ENCODE measurements around the gene TLR4.

Gene TLR4

DNA sequence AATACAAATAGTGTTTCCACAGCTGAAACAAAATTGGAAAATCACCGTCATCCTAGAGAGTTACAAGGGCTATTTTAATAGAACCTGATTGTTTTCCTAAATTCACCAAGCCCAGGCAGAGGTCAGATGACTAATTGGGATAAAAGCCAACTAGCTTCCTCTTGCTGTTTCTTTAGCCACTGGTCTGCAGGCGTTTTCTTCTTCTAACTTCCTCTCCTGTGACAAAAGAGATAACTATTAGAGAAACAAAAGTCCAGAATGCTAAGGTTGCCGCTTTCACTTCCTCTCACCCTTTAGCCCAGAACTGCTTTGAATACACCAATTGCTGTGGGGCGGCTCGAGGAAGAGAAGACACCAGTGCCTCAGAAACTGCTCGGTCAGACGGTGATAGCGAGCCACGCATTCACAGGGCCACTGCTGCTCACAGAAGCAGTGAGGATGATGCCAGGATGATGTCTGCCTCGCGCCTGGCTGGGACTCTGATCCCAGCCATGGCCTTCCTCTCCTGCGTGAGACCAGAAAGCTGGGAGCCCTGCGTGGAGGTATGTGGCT, at the start of gene TLR4:
TSS of gene TLR4 (plus strand) at position 380 of the 552 bp plus-strand sequence. CDS start at position 450, 70 bp downstream.
- DNase-seq, result peak; percentile 16

DNA sequence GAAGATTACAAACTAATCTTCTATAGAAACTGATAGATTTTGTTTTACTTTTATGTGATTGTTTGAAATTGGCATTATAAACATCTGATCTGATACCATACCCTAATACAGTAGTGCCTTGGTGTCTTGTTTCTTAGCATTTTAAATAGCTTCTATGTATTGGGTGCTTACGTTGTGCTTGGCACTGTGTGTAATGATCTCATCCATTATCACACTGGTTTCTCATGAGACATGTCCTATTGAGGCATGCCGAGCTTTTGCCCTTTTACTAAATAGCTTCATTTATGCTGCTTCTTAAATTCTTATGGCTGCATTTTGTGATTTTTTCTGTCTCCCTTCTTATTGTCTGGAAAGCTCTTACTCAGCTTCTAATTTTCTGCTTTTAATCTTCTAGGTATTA, 48.2 kb upstream of the TLR4 start:
- DNase-seq, result no peak

DNA sequence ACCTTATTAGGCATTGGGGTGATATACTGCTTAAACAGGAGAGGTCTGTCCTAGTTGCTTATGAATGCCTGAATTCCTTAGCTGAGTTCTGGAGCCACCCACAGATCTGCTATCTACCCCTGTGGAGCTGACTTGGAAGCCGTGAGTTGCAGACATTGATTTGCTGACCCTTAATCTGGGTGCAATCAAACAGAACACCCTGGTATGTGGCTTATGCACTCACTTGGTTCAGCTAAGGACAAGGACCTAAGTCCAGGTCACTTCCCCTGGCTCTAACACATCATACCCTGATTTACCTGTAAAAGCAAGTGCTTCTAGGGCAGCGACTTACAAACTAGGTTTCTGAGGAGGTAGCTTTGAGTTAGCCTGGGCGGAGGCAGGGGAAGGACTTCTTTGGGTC, 41.6 kb upstream of the TLR4 start:
- no peak for DNase-seq

DNA sequence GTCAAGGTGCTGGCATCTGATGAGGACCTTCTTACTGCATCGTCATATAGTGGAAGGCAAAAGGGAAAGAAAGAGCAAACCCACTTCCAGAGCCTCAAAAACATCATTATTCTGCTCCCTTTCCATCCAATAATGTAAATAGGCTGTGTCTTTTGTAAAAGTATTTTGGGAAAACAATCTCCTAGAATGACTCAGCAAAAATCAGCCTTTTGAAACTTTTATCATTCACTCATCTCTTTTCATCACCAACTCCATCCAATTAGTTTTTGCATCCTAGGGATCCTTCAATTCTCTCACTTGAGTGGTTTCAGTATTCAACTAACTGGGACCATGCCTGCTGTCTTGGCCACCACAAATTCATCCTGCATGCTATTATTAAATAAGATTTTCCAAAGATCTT, 39.8 kb upstream of the TLR4 start:
- DNase-seq, result no peak

DNA sequence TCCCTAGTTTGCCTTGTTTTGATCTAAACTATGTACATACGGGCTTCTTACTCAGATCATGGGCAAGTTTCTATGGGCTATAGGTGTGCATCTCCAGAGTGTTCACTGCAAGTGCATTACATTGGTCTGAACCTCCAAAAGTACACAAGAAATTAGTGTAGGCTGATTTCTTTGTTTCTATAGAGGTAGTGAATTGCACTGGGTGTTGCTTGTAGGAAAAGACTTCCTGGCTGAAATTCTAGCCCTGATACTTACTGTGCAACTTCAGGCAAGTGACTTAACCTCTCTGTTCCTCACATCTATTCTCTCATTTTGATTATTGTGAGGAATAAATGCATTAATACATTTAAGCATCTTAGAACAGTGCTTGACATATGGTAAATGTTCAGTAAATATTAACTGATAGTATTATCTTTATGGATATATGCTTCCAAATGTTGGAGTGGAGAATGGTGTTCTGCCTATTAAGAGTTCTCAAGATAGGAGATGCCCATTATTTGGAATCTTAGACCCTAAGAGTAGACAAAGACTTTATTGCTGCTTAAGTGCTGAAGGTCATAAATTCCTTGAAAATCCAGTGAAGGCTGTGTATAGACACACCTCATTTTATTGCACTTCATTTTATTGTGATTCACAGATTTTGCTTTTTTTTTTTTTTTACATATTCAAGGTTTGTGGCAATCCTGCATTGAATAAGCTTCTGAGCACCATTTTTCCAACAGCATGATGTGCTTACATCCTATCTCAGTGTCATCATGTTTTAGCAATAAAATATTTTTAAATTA, 38.4 kb upstream of the TLR4 start:
- no peak for DNase-seq

DNA sequence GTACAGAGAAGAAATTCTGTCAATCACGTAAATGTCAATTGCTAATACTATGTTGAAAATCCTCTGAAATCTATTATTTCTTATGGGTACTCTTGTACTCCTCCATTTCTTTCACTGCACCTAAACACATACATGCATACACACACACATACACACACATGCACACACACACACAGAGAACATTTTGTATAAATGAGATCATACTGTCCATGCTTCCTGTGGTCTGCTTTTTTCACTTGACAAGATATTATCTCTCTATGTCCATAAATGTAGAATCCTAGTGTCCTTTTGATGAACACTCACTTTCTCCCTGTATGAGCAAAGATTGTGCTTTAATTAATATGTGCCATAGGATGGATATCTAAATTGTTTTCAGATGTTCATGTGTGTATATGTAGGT, 32.7 kb upstream of the TLR4 start:
- no peak for DNase-seq

DNA sequence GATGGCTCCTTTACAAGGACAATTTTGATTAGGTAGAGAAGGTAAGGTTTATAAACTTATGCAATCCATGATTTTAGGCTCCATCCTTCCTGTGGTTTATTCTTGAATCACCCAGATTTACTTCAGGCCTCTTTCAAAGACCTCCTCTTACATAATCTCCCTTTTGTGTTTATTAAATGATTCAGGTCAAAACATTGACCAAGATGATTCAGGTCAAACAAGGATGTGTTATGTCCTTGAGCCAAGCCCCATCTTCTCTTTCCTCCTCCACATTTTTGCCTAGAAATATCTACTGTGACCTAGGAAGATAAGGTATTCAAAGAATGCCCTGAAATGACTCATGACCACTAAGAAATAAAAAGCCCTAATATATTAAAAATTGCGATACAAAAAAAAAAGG, 31.8 kb upstream of the TLR4 start:
- DNase-seq, result no peak

DNA sequence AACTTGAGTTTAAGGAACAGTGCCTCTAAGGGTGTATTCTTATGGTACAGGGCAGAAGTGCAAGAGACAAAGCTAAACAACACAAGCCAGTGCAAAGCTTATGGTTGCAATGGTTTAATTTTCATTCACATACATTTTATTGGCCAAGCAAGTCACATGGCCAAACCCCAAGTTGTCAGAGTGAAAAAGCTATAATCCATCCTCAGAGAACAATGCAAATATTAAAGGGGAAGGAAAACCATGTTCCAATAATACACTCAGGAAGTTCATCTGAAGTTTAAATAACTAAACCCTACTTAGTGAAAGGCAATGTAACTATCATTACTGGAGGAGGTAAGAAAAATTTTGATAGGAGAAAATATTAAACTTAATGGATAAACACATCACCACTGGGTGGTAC, 26.6 kb upstream of the TLR4 start:
- DNase-seq, result no peak

DNA sequence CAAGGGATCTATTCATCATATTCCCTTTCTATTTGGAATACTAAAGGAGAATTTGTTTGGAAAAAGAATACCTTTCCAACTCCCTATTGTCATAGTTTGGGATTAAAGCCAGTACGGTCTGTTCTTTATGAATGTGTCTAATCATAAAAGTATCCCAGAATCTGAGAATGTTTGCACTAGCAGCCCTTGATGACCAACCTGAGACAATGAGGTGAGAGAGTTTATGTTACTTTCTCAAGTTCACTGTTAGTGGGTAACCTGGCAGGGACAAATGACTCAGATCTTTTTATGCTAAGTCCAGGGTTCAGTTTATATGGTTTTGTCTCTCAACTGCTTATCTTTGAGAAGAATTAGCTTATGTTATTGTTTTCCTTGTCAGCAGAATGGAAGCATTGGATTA, 25.3 kb upstream of the TLR4 start:
- DNase-seq, result no peak

DNA sequence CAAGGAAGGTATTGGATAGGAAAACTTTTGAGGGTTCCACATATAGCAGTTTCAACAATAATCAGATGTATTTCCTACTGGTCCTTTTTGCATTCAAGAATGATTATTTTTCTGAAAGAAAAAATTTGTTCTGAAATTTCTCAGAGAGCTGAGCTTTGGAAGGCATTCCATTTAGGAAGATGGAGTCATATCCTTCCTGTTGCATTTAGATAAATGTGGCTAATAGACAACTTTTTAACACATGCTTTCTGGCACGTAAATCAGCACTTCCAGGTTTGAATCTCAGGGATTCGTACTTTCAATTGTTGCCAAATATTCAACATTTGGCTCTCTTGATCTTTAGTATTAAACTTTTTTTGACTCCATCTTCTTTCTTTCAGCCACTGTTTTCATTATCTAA, 24.8 kb upstream of the TLR4 start:
- DNase-seq, result no peak

DNA sequence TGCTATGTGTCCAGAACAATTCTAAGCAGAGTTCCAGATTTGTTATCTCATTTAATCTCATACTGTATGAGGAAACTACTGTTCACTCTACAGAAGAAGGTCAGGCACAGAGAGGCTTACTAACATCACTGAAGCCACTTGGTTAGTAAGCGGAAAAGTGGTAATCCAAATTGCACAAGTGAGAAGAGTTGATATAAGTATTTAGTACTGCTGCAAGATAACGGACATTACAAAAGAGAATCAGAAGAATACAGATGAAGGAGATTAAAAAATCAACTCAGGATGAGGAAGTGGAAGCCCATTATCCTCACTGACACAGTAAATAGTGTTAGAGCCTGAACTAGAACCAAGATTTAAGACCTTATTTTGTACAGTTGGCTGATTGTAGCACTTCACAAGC, 22.3 kb upstream of the TLR4 start:
- DNase-seq, result no peak

DNA sequence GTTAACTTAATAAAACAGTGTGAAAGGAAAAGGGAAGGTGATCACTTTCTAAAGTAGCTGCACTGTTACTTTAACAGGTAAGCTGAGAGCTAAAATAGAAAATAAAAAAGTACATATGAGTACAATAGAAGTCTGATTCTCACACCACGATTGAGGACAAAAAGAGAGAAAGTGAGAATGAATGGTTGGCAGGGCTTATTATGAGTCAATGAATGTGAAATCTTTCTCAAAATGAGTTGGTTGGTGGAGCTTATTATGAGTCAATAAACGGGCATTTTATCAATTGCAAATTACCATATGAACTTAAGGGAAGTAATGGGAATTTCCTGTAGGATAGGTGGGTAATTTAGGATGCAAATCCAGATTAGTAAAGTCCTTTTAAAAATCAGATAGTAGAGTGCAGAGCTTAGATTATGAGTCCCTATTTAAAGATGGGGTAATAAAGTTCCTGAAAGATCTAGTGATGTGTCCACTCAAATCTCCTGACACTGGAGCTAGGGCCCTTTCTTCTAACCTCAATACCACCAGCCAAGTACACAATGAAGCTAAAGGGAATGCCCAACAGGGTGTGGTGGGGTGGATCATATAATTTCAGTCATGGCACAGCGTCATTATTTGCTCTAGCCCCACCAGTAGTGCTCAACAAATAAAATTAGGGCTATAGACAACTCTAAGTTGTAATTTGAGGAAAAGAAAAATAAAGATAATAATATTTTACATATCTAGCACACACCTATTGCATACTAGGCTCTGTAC, 21.1 kb upstream of the TLR4 start:
- no peak for DNase-seq

DNA sequence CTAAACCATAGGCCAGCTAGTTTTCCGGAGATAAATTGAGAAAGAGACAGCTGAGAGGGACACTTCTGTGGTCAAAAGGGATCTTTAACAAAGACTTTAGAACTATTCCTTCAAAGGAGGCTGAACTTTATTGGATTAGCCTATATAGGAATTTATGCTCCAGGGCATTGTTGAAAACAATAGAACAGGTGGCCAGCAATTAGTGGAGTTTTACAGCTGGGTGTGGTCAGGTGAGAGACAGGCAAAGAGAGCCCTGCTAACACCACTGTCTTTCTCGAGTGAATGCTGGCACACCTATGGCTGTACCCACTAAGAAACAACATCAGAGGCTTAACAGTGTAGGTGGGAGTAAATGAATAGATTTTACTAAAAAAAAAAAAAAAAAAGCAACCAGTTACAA, 16.7 kb upstream of the TLR4 start:
- no peak for DNase-seq

DNA sequence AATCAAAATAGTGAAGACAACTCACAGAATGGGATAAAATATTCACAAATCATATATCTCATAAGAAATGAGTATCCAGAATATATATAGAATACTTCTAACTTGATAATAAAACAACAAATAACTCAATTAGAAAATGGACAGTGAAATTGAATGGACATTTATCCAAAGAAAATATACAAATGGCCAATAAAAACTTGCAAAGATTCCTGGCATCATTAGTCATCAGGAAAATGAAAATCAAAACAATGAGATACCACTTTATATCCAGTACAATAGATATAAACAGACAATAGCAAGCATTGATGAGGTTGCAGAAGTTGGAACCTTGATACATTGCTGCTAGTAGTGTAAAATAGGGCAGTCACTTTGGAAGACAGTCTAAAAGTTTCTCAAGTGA, 12.8 kb upstream of the TLR4 start:
- no peak for DNase-seq

DNA sequence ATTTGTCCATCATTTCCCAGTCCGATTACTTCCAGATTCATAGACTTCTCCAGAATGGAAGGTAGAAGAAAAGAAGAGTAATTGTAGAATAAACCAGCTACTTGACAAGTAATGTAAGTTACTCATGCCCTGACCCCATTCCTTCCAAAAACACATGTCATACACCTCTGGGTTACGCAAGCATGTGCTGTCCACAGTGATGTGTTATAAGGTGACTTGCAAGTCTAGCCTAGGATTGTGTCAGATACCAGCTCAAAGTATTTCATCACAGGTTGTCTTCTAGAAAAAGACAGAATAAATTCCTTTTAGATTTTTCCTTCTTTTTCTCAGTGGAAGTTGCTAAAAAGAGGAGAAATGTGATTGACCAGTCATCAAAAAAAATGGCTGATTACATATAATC, 8.0 kb upstream of the TLR4 start:
- no peak for DNase-seq

DNA sequence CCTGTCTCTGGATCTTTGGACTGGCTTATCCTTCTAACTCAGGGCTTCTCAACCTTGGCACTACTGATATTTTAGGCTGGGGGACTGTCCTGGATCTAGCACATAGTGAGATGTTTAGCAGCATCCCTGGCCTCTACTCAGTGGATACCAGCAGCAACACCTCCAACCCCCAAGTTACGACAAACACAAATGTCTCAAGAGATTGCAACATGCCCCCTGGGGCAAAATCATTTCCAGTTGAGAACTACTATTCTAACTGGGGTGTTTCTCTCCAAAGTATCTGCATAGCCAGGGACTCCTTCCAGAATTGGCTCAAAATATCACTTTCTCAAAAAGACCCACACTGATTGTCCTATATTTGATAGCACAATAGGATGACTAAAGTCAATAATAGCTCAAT, 7.2 kb upstream of the TLR4 start:
- DNase-seq, result no peak

DNA sequence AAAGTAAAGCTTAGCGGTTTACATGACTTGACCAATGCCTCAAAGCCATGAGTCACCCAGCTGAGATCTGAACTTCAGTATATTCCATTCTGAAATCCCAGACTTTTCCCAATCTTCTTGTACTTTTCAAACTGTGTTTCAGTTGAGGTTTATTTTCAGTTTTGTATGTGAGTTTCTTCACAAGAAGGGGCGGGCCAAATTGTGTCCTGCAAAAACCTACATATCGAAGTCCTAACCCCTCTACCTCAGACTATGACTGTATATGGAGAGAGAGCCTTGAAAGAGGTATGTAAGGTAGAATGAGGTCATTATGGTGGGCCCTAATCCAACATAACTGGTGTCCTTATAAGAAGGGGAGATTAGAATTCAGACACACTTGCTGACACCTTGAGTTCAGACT, 666 bp upstream of the TLR4 start:
- DNase-seq, result no peak

DNA sequence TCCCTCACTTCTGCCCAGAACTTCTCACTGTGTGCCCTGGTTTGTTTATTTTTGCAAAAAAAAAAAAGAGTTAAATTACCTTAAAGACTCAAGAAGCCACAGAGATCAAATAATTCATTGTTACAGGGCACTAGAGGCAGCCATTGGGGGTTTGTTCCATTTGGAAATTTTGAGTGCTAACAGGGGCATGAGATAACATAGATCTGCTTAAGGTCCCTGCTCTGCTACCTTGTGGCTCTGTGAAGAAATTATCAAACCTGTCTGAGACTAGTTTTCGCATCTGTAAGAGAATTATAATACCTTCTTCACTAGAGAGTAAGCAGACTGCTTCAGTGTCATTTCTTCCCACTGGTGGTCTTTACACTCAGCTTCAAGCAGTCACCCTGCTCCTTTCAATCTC, 394 bp downstream of the TLR4 start:
- no peak for DNase-seq

DNA sequence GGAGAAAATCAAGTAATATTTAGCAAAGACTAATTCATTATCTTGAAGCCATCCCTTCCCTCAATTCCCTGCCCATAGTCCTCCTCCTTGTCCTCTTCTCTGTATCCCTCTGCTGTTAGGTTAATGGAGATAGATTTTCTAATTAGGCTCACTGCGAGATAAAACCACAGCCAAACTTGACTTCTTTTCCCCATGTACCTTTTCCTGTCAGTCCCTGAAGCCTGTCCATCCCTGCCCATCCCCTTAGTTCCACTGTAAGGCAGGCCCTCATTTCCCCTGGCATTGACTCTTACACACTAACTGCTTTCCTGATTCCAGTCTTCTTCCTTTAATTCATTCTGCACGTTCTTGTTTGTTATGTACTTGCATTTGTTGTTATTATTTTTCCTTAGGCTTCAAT, 1.2 kb downstream of the TLR4 start:
- no peak for DNase-seq

DNA sequence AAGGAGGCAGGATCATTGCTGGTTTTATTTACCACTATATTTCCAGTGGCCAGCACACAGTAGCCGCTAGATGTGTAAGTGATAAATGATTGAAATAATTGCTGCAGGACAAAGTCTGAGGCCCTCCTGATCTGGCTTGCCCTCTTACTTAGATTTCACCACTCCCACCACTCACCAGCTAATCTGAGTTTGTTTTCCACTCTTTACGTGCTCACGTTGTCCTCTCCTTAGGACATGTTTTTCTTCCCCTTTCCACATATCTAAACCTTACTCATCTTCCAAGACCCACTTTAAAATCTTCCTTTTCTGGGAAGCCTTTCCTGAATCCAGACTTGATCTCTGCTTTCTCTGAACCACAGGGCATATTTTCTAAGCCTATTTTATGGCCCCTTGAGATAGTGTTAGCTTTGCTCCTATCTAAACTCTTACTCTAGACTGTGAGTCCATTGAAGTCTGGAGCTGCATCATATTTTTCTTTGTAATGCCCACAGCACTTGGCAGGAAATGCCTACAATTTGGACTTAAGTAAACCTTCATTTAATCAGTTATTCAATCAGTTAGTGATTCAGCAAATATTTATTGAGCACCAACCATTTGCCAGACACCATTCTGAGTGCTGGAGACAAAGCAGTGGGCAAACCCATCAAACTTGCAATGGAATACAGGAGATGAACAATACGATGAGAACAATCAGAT, 2.4 kb downstream of the TLR4 start:
- no peak for DNase-seq

DNA sequence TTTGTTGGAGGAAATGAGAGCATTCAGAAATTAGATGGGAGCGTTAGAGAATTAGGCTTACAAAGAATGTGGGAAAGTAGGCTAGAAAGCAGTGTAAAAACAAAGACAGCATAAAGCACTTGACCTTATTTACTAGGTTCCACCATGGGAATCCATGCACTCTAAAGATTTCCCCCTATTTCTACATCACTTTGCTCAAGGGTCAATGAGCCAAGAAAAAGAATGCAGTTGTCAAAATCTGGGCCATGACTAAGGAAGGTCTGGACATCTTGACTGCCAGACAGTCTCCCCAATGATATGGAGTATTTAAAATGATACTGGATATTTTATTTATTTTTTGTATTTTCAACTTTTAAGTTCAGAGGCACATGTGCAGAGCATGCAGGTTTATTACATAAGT, 3.4 kb downstream of the TLR4 start:
- DNase-seq, result no peak

DNA sequence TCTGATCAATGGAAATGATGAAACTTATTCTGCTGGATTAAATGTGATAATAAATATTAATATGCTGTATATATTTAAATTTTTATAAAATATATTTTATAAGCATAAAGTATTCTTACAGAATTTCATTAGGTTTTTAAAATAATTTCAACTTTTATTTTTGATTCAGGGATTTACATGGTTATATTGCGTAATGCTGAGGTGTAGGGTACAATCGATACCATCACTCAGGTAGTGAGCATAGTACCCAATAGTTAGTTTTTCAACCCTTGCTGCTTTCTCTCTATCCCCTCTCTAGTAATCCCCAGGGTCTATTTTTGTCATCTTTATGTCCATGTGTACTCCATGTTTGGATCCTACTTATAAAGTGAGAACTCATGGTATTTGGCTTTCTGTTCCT, 5.7 kb downstream of the TLR4 start:
- DNase-seq, result no peak

DNA sequence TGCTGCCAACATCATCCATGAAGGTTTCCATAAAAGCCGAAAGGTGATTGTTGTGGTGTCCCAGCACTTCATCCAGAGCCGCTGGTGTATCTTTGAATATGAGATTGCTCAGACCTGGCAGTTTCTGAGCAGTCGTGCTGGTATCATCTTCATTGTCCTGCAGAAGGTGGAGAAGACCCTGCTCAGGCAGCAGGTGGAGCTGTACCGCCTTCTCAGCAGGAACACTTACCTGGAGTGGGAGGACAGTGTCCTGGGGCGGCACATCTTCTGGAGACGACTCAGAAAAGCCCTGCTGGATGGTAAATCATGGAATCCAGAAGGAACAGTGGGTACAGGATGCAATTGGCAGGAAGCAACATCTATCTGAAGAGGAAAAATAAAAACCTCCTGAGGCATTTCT, 10.1 kb downstream of the TLR4 start:
- no peak for DNase-seq
